Measurements from ENCODE around the gene YBX2. TPM values are rescaled to one million over a fixed set of nuclear protein-coding genes. Genes with fewer than 3 reads are reported as not detected.
A peak's percentile ranks its signal among the peaks of the same experiment; 100 is the strongest.

The YBX2 gene
- total and polyA plus RNA-seq, 8 donors = 0.43 to 72.4 (median 1.3) TPM; not detected in 1

- Histone ChIP-seq H3K9me3 (no peaks in the 10 kb centered on the region), H3K4me3 (no peak overlapping the region), H3K36me3 (peaks cover 30 to 62% (median 59%) of the 10 kb centered on the region in 4 donors), H3K27ac (no peak overlapping the region), H3K27me3 (peaks cover 10 to 40% (median 37%) of the 10 kb centered on the region in 3 donors), H3K4me1 (peaks cover 31 to 53% (median 36%) of the 10 kb centered on the region in 4 donors)
- 69 to 87% (median 85%) methylated on average over 6 to 7 of the region's 7 CpGs for WGBS, 5 donors
- no peak for TF ChIP-seq EP300 (IDR thresholded peaks at IDR 0.05)
- TF ChIP-seq POLR2A (IDR thresholded peaks at IDR 0.05) = no peak
- no peak for TF ChIP-seq CTCF (IDR thresholded peaks at IDR 0.05)
- TF ChIP-seq POLR2AphosphoS5 (IDR thresholded peaks at IDR 0.05) = no peak
- peak in 1 of 2 donors; percentile 60 for DNase-seq
- intact Hi-C loops (cut with DNase I; ENCODE audit: low total_unique reads) = no loop called here
Measured at GRCh38 chr17:7258731-7259554, 35.5 kb downstream of the YBX2 start.

GRCh38 chr17:7256766-7257456, 37.5 kb downstream of the YBX2 start:
- intact Hi-C loops (cut with DNase I; ENCODE audit: low total_unique reads) = no loop called here
- DNase-seq = no peak
- Histone ChIP-seq H3K4me1 (peaks cover 21 to 46% (median 27%) of the 10 kb centered on the region in 4 donors), H3K27me3 (peaks cover 4 to 20% (median 17%) of the 10 kb centered on the region in 3 donors), H3K36me3 (peaks cover 30 to 65% (median 60%) of the 10 kb centered on the region in 4 donors), H3K27ac (no peak overlapping the region), H3K9me3 (no peaks in the 10 kb centered on the region), H3K4me3 (no peak overlapping the region)
- WGBS, 5 donors = 90 to 95% (median 93%) methylated on average over 8 of the region's 8 CpGs
- TF ChIP-seq CTCF (IDR thresholded peaks at IDR 0.05) (no peak), POLR2AphosphoS5 (IDR thresholded peaks at IDR 0.05) (no peak), EP300 (IDR thresholded peaks at IDR 0.05) (no peak), POLR2A (IDR thresholded peaks at IDR 0.05) (no peak)

- TF ChIP-seq POLR2AphosphoS5 (IDR thresholded peaks at IDR 0.05) (no peak), EP300 (IDR thresholded peaks at IDR 0.05) (no peak), CTCF (IDR thresholded peaks at IDR 0.05) (no peak), POLR2A (IDR thresholded peaks at IDR 0.05) (no peak)
- DNase-seq = no peak
- intact Hi-C loops (cut with DNase I; ENCODE audit: low total_unique reads) = no loop called here
- Histone ChIP-seq H3K4me3 (no peak overlapping the region), H3K4me1 (peaks cover 22 to 41% (median 27%) of the 10 kb centered on the region in 4 donors), H3K27ac (no peak overlapping the region), H3K27me3 (no peaks in the 10 kb centered on the region), H3K9me3 (no peaks in the 10 kb centered on the region), H3K36me3 (peaks cover 30 to 60% (median 56%) of the 10 kb centered on the region in 4 donors)
- WGBS, 5 donors = 91 to 94% (median 93%) methylated on average over 4 of the region's 4 CpGs
Measured at GRCh38 chr17:7254511-7254910, 39.9 kb downstream of the YBX2 start.

- Histone ChIP-seq H3K36me3 (peaks cover 23 to 48% (median 43%) of the 10 kb centered on the region in 4 donors), H3K27ac (peak overlapping the region in 4 of 5 donors; percentile 99 to 100 (median 99)), H3K9me3 (no peaks in the 10 kb centered on the region), H3K4me3 (peak overlapping the region; percentile 65 to 98 (median 95)), H3K4me1 (peaks cover 32 to 45% (median 39%) of the 10 kb centered on the region in 4 donors), H3K27me3 (no peaks in the 10 kb centered on the region)
- 64 to 74% (median 73%) methylated on average over 5 of the region's 5 CpGs for WGBS, 5 donors
- intact Hi-C loops (cut with DNase I; ENCODE audit: low total_unique reads) = no loop called here
- TF ChIP-seq POLR2A (IDR thresholded peaks at IDR 0.05) (no peak), CTCF (IDR thresholded peaks at IDR 0.05) (no peak), EP300 (IDR thresholded peaks at IDR 0.05) (no peak), POLR2AphosphoS5 (IDR thresholded peaks at IDR 0.05) (no peak)
- no peak for DNase-seq
Measured at GRCh38 chr17:7253082-7253481, 41.4 kb downstream of the YBX2 start.
